Measurements from ENCODE around the gene MRPS18B. TPM values are rescaled to one million over a fixed set of nuclear protein-coding genes. Genes with fewer than 3 reads are reported as not detected.

MRPS18B gene
- total RNA-seq, 1 donor from 2014 or later = 33.9 TPM

Other genes starting within 250 kb of the MRPS18B start
- gene HLA-E, start 128.3 kb upstream of the MRPS18B start, total RNA-seq = 412 and 601 TPM in 2 replicates
- gene GNL1, start 61.4 kb upstream of the MRPS18B start, total RNA-seq = 34.3 and 45.1 TPM in 2 replicates
- gene PRR3, start 60.5 kb upstream of the MRPS18B start, total RNA-seq = 6.1 and 7.9 TPM in 2 replicates
- gene ABCF1, start 46.4 kb upstream of the MRPS18B start, total RNA-seq = 54.0 and 64.4 TPM in 2 replicates
- gene PPP1R10, start 597 bp upstream of the MRPS18B start, total RNA-seq = 32.7 and 40.0 TPM in 2 replicates
- 8.1 and 8.9 TPM in 2 replicates for gene ATAT1, start 9.0 kb downstream of the MRPS18B start, total RNA-seq
- gene C6orf136, start 29.3 kb downstream of the MRPS18B start, total RNA-seq = 6.8 and 8.5 TPM in 2 replicates
- 28.8 and 28.9 TPM in 2 replicates for gene DHX16, start 55.2 kb downstream of the MRPS18B start, total RNA-seq
- 124 and 147 TPM in 2 replicates for gene PPP1R18, start 68.8 kb downstream of the MRPS18B start, total RNA-seq
- 8.8 and 10.8 TPM in 2 replicates for gene NRM, start 73.1 kb downstream of the MRPS18B start, total RNA-seq
- 8.7 and 18.1 TPM in 2 replicates for gene MDC1, start 99.4 kb downstream of the MRPS18B start, total RNA-seq
- gene TUBB, start 102.5 kb downstream of the MRPS18B start, total RNA-seq = 842 and 878 TPM in 2 replicates
- 105 and 120 TPM in 2 replicates for gene FLOT1, start 124.8 kb downstream of the MRPS18B start, total RNA-seq
- 75.3 and 157 TPM in 2 replicates for gene IER3, start 126.7 kb downstream of the MRPS18B start, total RNA-seq